Stomach (tissue), 9 donors: Measurements from ENCODE around the gene SLC13A5. TPM values are rescaled to one million over a fixed set of nuclear protein-coding genes. Genes with fewer than 3 reads are reported as not detected.

ENCODE experiments used
- DNase-seq, 2 donors: peaks; one replicate each; pipeline versions ENCODE4 v3.0.0 to v3.0.0-alpha.2; 2013 to 2019
- H3K27ac ChIP-seq, 5 donors: fragments of 200-600 bp in 4 of 5; sonication (generic) in 4 of 5; one replicate each; pipeline ENCODE4 v1.5.1; 2013 to 2019; ENCODE audit warnings: mild to moderate bottlenecking in 1 of 5, moderate library complexity in 1 of 5
- H3K27me3 ChIP-seq, 3 donors: fragments of 200-600 bp; sonication (generic); one replicate each; pipeline ENCODE4 v1.5.1; 2017 to 2019; ENCODE audit warnings: mixed run types in 1 of 3
- H3K36me3 ChIP-seq, 4 donors: fragments of 200-600 bp; sonication (generic); 1 replicate in 3 of 4; 2 replicates in 1 of 4; pipeline ENCODE4 v1.5.1; 2016 to 2019
- H3K4me1 ChIP-seq, 4 donors: fragments of 200-600 bp; sonication (generic); one replicate each; pipeline ENCODE4 v1.5.1; 2016 to 2019
- H3K4me3 ChIP-seq, 4 donors: fragments of 200-600 bp; sonication (generic) in 3 of 4; one replicate each; pipeline ENCODE4 v1.5.1; 2016 to 2019; ENCODE audit warnings: mild to moderate bottlenecking in 1 of 4
- H3K9me3 ChIP-seq, 4 donors: fragments of 200-600 bp; sonication (generic); one replicate each; pipeline ENCODE4 v1.5.1; 2016 to 2019
- EP300 ChIP-seq: sonication (generic); formaldehyde crosslinking; IDR thresholded peaks from one replicate; pipeline ENCODE4 v1.6.1; 2017; ENCODE audit warnings: antibody characterized with exemption
- POLR2A ChIP-seq, 4 donors: fragments of 450-650 bp; IDR thresholded peaks; one replicate each; pipeline ENCODE4 v1.6.1; 2016; ENCODE audit warnings: antibody characterized with exemption in 4 of 4, control low read depth in 2 of 4, mild to moderate bottlenecking in 1 of 4, moderate library complexity in 1 of 4
- POLR2AphosphoS5 ChIP-seq, 3 donors: sonication (generic); formaldehyde crosslinking; IDR thresholded peaks; one replicate each; pipeline ENCODE4 v1.6.1; 2016; ENCODE audit warnings: antibody characterized with exemption in 3 of 3
- WGBS, 5 donors: extraction: QIAGEN DNeasy Blood & Tissue Kit in 3 of 5; methylation state at CpG; one replicate each; pipeline versions ENCODE4 v1.1.5 to v1.1.7; 2013 to 2018; 5-methylcytosine and 5-hydroxymethylcytosine counted together
- intact Hi-C: fragments of 100-400 bp; cut with DNase I; formaldehyde crosslinking; loops from one replicate; pipeline ENCODE4 v1.15.1; 2023; ENCODE audit warnings: low total_unique reads
- polyA plus RNA-seq, 3 donors: library from polyadenylated mRNA; stranded (reverse); fragments of 200-250 nt; gene quantifications; one replicate each; pipeline ENCODE4 v1.2.3, GENCODE V29; 2013
- total RNA-seq, 5 donors: library from RNA; depleted of rRNA; stranded (reverse); fragments of >200 nt; gene quantifications; one replicate each; pipeline versions ENCODE4 v1.1.0 to v1.2.3, GENCODE V29; 2014 to 2016
- TF ChIP-seq, protein P1 (sequence below), 7 experiments: fragments of 450-650 bp in 4 of 7; fragments of 200-600 bp in 3 of 7; sonication (generic) in 3 of 7; IDR thresholded peaks; one replicate each; pipeline ENCODE4 v1.5.1; 2016 to 2019; ENCODE audit warnings: antibody characterized with exemption in 7 of 7, control low read depth in 2 of 7, mild to moderate bottlenecking in 1 of 7
- donor health status: healthy with polysubstance abuse.
- donor health status: Bipolar disorder and iron deficiency.
- donor health status: healthy.

SLC13A5 gene
- total and polyA plus RNA-seq, 8 donors, result 3.1 TPM; not detected in 7

- intact Hi-C loops, result no loop called here
- Histone ChIP-seq H3K9me3 (no peaks in the 10 kb centered on the region), H3K27me3 (peaks cover 0 to 15% (median 0%) of the 10 kb centered on the region in 3 donors), H3K4me3 (no peak overlapping the region), H3K36me3 (no peaks in the 10 kb centered on the region), H3K27ac (no peak overlapping the region), H3K4me1 (no peaks in the 10 kb centered on the region)
- TF ChIP-seq EP300 (no peak), POLR2AphosphoS5 (IDR thresholded peaks at IDR 0.05) (no peak), POLR2A (IDR thresholded peaks at IDR 0.05) (no peak)
- TF ChIP-seq, protein P1, sequence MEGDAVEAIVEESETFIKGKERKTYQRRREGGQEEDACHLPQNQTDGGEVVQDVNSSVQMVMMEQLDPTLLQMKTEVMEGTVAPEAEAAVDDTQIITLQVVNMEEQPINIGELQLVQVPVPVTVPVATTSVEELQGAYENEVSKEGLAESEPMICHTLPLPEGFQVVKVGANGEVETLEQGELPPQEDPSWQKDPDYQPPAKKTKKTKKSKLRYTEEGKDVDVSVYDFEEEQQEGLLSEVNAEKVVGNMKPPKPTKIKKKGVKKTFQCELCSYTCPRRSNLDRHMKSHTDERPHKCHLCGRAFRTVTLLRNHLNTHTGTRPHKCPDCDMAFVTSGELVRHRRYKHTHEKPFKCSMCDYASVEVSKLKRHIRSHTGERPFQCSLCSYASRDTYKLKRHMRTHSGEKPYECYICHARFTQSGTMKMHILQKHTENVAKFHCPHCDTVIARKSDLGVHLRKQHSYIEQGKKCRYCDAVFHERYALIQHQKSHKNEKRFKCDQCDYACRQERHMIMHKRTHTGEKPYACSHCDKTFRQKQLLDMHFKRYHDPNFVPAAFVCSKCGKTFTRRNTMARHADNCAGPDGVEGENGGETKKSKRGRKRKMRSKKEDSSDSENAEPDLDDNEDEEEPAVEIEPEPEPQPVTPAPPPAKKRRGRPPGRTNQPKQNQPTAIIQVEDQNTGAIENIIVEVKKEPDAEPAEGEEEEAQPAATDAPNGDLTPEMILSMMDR (IDR thresholded peaks at IDR 0.05), result no peak
- 80 to 88% (median 83%) methylated on average over 5 of the region's 5 CpGs for WGBS, 5 donors
- no peak for DNase-seq
These were observed 10.8 kb upstream of the SLC13A5 start for GRCh38 chr17:6724009-6724408.

DNA sequence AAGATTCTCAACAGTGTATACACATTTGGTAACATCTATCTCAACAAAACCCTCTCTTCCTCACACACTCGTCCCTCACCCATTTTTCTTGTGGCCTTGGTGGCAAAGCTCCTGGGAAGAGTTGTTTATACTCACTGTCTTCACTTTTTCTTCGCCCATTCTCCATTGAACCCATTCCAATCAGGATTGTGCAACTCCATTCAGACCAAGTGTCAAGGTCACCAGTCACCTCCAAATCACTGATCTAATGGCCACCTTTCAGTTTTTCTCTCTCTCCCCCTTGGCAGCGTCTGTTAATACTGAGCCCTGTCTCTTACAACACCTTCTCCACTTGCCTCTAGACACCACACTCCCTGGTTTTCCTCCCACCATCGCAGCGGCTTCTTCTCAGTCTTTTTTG, 8.6 kb upstream of the SLC13A5 start:
- Histone ChIP-seq H3K9me3 (peaks cover 0 to 4% (median 0%) of the 10 kb centered on the region in 4 donors), H3K4me3 (no peak overlapping the region), H3K36me3 (no peaks in the 10 kb centered on the region), H3K27me3 (peaks cover 0 to 15% (median 0%) of the 10 kb centered on the region in 3 donors), H3K27ac (no peak overlapping the region), H3K4me1 (no peaks in the 10 kb centered on the region)
- TF ChIP-seq EP300, result no peak
- TF ChIP-seq, protein P1 (IDR thresholded peaks at IDR 0.05), result no peak
- TF ChIP-seq POLR2A (IDR thresholded peaks at IDR 0.05), result no peak
- TF ChIP-seq POLR2AphosphoS5 (IDR thresholded peaks at IDR 0.05), result no peak
- intact Hi-C loops, result no loop called here
- WGBS, 5 donors, result 76 to 84% (median 80%) methylated on average over 5 of the region's 5 CpGs
- no peak for DNase-seq

DNA sequence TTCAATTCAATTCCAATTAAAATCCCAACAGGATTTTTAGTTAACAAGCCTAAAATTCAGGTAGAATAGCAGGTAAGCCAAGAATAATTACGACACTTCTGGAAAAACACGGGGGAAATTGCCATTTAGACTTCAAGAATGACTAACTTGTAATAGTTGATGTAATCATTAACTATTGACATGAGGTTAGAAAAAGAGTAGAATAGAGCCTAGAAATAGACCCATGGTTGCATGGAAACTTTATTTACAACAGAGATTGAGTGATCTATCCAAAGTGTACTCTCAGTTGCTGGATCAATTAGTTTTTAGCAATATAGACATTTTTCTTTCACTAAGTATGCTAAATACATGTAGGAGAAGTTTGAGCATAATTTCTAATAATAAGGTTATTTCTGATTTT, 3.6 kb upstream of the SLC13A5 start:
- Histone ChIP-seq H3K4me3 (no peak overlapping the region), H3K27me3 (peaks cover 0 to 44% (median 27%) of the 10 kb centered on the region in 3 donors), H3K9me3 (peaks cover 0 to 21% (median 9%) of the 10 kb centered on the region in 4 donors), H3K4me1 (peaks cover 12 to 24% (median 22%) of the 10 kb centered on the region in 4 donors), H3K36me3 (no peaks in the 10 kb centered on the region), H3K27ac (no peak overlapping the region)
- intact Hi-C loops, result no loop called here
- TF ChIP-seq, protein P1 (IDR thresholded peaks at IDR 0.05), result no peak
- TF ChIP-seq POLR2A (IDR thresholded peaks at IDR 0.05), result no peak
- no peak for TF ChIP-seq EP300
- no peak for TF ChIP-seq POLR2AphosphoS5 (IDR thresholded peaks at IDR 0.05)
- DNase-seq, result no peak
- WGBS, 5 donors, result 76 to 96% (median 89%) methylated on average over 2 of the region's 2 CpGs

- no peak for DNase-seq
- Histone ChIP-seq H3K4me3 (no peak overlapping the region), H3K27ac (no peak overlapping the region), H3K36me3 (no peaks in the 10 kb centered on the region), H3K4me1 (peaks cover 12 to 25% (median 23%) of the 10 kb centered on the region in 4 donors), H3K27me3 (peaks cover 0 to 59% (median 27%) of the 10 kb centered on the region in 3 donors), H3K9me3 (peaks cover 0 to 21% (median 9%) of the 10 kb centered on the region in 4 donors)
- TF ChIP-seq POLR2AphosphoS5 (IDR thresholded peaks at IDR 0.05) (no peak), POLR2A (IDR thresholded peaks at IDR 0.05) (no peak), EP300 (no peak)
- TF ChIP-seq, protein P1 (IDR thresholded peaks at IDR 0.05), result no peak
- 64 to 86% (median 78%) methylated on average over 7 of the region's 7 CpGs for WGBS, 5 donors
- intact Hi-C loops, result no loop called here
These were observed 1.2 kb upstream of the SLC13A5 start for GRCh38 chr17:6714315-6714874.
